NCI-H2029 (cell line): ENCODE data around the gene SYNJ2BP.
"Not testable (repeated sequence)": the region's sequence is repeated elsewhere in the genome, so short reads cannot be mapped to it uniquely, and the experiment has no call there.

Experiments used
- DNase-seq: peaks from one replicate; lab custom pipeline; 2025; lab: John Stamatoyannopoulos, UW

Gene SYNJ2BP, protein sequence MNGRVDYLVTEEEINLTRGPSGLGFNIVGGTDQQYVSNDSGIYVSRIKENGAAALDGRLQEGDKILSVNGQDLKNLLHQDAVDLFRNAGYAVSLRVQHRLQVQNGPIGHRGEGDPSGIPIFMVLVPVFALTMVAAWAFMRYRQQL

DNA sequence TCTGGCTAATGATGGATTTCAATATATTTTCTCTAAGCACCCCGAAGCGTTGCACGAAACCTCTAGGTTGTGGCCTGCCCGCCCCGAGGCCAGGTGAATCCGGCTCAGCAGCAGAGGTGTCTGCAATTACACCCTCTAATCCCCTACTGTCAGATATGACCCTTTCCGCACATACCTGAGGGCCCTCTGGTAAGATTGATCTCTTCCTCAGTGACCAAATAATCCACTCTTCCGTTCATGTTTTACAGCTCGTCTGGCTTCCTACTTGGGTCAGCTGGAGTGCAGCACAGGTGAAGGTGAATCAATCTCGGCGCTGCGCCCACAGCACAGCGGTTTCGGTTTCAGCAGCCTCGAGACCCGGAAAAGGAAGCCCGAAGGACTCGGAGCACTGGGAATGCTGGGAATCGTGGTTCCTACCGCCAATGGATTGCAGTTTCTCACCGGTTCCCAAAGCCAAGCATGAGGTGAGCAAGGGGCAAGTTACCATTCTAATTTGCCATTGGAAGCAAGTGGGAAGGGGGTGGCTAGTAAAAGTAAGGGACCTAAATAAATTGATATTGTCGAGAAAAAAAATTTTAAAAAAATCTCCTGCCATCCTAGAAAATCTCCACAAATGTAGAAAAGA, at the start of gene SYNJ2BP:
Gene SYNJ2BP (minus strand): TSS at position 366 of the 625 bp plus-strand sequence. CDS start 127 bp downstream, at position 239.
- DNase-seq, result peak; percentile 47

DNA sequence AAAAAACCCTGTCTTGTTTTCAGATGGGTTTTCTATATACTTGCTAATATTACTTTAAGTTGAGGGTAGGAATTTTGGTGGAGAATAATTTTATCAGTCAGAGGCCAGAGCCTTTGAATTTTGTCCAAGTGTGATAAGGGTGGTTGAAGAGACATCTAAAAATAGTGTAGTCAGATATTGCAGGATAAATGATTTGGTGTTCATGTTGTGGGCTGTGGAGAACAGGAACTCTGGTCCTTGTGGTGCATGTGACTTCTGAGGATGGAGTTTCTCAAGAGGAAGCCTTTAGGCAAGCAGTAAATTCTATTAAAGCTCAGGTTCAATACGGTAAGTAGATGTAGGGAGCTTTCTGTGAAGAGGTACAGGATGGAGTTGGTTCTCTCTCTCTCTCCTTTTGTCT, 37.8 kb upstream of the SYNJ2BP start:
- no peak for DNase-seq

DNA sequence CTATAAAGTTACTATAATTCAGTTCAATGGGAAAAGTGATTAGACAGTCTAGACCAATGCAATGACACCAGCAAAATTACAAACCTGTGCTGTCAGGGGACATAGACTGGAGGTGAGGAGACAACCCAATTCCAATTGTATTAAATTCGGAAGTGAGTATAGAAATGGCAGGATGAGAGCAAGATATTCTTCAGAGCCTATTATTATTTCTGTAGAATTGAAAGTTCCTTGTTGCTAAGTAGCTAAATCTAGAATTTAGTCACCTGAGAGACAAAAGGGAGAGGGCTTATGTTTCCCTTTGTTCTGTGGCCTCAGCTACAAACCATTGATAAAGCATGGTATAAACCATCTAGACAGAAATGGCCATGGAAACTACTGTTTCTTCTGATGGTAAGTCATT, 35.0 kb upstream of the SYNJ2BP start, which contains the start of gene ADAM21:
Gene ADAM21 (plus strand): TSS at position 301 of the 400 bp plus-strand sequence. CDS start 5,326 bp downstream, outside the sequence.
- DNase-seq, result no peak

DNA sequence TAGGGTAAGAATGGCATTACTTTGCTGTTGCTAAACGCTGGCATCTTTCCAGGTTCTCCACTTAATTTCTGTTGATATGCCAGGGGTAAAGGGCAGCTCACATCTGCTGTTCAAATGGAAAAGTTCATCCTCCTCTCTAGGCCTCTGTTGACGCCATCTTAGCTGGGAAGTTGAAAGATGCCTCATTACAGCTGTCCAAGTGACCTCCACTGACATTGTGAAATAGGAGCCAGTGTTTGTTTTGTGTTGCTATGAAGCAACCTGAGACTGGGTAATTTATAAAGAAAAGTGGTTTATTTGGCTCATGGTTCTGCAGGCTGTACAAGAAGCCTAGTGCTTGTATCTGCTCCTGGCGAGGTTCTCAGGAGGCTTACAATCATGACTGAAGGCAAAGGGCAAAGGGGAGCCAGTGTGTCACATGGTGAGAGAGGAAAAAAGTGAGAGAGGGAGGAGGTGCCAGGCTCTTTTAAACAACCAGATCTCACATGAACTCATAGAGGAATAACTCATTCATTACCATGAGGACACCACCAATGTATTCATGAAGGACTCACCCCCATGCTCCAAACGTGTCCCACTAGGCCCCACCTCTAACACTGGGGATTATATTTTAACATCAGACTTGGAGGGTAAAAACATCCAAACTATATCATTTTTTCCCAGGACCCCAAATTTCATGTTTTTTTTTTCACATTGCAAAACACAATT, 31.9 kb upstream of the SYNJ2BP start:
- no peak for DNase-seq

DNA sequence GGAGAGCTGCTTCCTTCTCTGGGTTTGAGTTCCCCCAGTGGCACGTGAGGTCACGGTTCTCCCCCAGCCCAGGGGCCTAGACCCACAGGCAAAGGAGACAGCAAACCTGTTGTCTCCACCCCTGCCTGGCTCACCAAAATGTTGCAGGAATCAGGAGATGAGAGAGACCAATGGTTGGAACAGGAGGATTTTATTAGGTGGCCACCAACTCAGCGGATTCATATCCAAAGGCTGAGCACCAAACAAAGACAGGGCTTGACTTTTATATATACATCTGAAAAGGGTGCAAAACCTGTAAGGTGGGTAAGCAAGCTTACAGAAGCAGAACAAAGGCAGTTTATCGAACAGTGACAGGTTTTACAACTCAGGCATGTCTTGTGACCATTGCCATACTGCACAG, 25.9 kb upstream of the SYNJ2BP start:
- no peak for DNase-seq

DNA sequence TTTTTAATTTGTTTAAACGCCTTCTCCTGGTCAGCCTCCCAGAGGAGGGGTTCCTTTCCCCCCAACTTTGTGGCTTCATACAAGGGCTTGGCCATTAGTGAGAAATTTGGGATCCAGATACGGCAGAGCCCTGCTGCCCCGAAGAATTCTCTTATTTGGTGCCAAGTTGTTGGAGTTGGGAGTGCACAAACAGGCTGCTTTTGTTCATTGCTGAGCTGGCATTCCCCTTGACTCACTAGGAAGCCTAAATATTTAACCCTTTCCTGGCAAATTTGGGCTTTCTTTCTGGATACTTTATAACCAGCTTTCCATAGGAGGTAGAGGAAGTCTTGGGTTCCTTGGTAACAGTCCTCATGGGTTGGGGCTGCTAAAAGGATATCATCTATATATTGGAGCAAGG, 24.8 kb upstream of the SYNJ2BP start:
- DNase-seq, result no peak

DNA sequence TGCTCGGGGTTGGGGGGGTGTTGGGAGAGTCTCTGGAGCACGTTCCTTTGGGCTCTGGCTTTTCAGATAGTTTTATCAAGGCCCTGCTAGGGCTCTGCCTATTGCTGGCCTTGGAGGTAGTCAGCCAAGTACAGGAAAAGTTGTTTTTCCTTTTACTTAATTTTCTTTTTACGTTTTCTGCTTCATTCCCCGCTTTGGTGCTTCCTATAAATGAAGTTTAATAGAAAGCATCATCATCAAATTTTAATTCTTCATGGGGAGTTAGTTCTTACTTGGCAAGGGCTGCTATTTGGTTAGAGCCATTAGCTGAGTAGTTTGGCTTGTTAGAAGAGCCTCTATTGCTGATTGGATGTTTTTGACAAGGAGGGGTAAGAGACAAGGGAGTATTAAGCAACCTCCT, 20.0 kb upstream of the SYNJ2BP start:
- no peak for DNase-seq

DNA sequence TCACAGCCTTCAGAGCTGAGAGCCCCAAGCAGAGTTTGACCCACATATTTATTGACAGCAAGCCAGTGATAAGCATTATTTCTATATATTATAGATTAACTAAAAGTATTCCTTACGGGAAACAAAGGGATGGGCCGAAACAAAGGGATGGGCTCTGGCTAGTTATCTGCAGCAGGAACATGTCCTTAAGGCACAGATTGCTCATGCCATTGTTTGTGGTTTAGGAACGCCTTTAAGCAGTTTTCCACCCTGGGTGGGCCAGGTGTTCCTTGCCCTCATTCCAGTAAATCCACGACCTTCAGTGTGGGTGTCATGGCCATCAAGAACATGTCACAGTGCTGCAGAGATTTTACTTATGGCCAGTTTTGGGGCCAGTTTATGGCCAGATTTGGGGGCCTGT, 9.7 kb upstream of the SYNJ2BP start:
- DNase-seq, result not testable (repeated sequence)

DNA sequence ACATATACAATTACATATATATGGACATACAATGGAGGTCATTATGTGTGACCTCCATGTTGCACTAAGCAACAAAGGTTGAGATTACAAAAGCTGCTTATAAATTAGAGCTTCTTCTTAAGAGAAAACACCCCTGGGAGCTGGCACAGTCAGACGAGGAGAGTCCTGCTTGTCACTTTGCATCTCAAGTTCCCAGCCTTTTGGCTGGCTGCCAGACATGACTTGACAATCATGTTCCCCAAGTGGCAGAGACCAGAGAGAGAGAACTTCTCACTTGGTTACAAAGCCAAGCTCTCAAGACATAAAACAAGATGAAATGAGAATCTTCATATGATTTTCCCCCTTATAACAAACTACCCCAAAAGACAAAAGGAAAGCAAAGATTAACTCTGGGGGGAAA, 8.5 kb upstream of the SYNJ2BP start:
- no peak for DNase-seq

DNA sequence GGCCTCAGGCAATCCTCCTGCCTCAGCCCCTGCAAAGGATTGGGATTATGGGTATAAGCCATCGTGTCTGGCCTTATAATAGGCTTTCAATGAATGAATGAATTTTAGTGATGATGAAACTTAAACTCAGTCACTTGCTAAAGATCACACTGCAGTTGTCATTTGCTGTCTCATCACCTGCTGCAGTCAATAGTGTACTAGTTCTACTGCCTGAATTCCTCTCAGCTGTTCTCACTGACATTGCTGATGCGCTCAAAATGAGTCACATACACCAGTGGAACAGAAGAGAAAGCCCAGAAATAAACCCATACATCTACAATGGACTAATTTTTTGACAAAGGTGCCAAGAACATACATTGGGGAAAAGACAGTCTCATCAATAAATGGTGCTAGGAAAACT, 5.6 kb upstream of the SYNJ2BP start:
- no peak for DNase-seq

DNA sequence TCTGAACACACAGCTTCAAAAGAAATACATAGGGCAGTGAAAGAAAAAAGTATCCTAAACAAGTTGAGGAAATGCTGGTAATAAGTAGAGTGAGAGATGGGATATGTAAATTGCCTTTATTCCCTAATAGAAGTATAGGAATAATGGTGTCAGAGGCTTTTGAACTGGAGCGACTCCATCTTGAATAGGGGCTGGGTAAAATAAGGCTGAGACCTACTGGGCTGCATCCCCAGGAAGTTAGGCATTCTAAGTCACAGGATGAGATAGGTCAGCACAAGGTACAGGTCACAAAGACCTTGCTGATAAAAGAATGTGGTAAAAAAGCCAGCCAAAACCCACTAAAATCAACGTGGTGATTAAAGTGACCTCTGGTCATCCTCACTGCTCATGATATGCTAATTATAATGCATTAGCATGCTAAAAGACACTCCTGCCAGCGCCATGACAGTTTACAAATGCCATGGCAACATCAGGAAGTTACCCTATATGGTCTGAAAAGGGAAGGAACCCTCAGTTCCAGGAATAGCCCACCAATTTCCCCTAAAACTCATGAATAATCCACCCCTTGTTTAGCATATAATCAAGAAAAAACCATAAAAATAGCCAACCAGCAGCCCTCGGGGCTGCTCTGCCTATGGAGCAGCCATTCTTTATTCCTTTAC, 2.5 kb upstream of the SYNJ2BP start:
- DNase-seq, result not testable (repeated sequence)

DNA sequence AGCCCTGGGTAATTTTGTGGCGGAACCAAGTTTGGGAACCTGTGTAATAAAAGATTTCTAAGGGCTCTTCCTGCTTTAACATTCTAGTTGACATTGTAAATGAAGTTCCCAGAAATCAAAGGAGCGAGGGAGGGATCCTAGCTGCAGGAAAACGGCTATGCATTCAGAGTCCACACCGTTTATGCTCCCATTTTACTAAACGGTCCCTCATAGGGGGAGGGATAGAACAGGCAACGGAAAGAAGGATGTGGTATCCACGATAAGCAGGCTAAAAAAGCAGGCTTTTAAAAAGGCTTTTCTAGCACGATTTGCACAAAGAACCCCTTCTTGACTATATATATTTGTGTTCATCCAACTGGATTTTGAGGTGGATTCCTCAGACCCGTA, 559 bp downstream of the SYNJ2BP start:
- no peak for DNase-seq

DNA sequence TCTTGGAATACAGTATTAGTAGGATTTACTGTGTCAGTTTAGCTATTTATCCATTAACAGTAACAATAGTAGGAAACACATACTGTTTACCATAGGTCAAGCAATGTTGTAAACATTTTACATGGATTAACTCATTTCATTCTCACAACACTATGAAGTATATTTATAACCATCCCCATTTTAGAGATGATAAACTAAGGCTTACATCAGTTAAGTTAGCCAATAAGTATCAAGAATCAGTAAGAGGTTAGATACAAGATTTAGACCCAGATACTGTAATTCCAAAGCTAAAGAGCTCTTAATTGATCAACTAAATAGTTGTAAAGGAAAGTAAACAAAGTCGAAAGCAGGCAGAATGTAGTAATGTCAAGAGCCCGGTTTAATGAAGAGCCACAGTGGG, 1.1 kb downstream of the SYNJ2BP start:
- DNase-seq, result no peak

DNA sequence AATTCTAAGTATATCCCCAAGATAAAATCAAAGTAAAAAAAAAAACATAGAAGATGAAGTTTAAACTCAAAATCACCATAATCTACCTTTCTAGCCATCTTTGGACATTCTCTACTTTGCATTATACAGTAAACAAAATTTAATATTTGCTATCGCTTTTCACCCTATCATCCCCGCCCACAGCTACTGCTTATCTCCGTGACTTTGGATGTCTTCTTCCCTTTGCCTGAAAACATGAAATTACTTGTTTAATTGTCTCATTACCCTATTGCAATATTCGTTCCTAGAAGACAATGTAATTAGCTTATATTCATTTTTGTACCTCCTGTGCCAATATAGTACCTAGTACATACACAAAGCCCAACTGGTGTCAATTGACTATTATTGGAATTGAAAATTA, 9.3 kb downstream of the SYNJ2BP start:
- DNase-seq, result no peak

DNA sequence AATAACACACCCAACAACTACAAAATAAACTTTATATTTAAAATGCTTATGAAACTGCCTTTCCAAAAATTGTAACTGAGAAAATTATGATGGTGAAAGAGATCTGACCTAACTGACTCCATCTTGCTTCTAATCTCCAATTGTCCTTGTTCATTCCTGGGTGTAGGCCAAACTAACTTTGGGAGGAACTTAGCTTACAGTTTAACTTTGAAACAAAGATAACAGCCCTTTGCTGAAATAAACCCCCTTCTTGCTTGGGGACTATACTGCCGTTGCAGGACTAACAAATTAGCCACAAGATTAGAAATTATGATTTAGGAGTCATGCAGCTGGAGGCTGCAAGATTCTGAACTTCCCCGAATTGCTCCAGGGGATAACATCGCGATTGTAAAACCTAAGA, 10.7 kb downstream of the SYNJ2BP start:
- DNase-seq, result not testable (repeated sequence)

DNA sequence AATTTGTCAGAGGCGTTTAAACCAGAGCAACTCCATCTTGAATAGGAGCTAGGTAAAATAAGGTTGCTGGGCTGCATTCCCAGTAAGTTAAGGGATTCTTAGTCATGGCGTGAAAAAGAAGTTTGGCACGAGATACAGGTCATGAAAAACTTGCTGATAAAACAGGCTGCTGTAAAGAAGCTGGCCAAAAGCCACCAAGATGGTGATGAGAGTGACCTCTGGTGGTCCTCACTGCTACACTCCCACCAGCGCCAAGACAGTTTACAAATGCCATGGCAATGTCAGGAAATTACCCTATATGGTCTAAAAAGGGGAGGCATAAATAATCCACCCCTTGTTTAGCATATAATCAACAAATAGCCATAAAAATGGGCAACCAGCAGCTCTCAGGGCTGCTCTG, 13.6 kb downstream of the SYNJ2BP start:
- not testable (repeated sequence) for DNase-seq

DNA sequence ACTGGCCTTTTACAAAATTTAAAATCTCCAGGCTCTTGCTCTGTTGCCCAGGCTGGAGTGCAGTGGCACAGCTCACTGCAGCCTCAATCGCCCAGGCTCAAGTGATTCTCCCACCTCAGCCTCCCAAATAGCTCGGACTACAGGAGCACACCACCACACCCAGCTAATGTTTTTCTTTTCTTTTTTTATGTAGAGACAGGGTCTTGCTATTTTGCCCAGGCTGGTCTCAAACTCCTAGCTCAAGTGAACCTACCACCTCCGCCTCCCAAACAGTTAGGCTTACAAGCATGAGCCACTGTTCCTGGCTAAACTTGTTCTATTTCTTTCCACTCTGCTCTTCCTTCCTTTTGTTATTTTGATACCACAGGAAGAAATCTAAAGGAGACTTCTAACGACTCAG, 15.2 kb downstream of the SYNJ2BP start:
- DNase-seq, result no peak

DNA sequence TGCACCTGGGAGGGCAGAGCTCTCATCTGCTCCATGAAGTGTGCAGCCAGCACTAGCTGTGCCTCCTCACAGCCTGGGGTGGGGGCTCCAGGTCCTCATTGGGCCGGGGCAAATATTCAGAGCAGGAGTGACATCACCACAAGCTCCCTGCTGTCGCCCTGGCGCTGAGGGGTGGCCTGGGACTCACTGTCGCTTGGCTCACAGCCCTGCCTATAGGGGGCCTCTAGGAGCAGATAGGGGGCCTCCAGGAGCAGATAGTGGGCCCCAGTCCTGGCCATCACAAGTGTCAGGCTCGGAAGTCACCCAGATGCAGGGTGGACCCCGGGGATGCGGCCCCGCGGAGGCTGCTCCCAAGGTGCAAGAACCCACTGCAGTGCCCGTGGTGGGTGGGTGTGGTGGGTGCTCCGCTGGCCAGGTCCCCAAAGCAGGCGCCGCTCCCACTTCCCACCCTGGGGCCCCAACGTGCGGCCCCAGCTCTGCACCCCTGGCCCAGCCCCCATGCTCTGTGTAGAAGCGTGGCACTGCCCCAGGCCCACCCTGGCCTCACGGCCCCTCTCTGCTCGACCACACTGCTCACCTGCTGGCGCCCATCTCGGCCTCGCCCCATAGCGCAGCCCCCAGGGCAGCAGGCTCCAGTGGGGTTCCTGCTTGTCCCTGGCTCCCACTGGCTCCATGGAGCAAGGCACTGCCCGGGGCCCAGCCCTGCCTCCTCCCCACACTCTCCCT, 18.0 kb downstream of the SYNJ2BP start:
- DNase-seq, result no peak

DNA sequence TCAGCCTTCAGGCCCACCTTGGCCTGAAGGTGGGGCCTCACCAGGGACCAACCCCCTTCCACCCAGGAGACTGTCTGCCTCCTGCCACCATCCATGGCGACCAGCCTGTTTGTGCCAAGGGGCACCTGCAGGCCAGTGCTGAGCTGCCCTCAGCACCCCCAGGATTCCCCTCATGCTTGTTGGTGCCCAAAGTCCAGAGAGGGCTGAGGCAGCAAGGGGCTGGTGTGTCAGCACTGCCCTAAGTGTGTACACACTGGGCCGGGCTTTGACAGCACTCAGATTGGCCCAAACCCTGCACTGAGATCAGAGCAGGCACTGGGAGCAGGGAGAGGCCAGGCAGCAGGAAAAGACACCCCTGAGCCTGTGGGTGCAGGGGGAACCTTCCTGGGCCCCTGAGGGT, 18.6 kb downstream of the SYNJ2BP start:
- DNase-seq, result no peak

DNA sequence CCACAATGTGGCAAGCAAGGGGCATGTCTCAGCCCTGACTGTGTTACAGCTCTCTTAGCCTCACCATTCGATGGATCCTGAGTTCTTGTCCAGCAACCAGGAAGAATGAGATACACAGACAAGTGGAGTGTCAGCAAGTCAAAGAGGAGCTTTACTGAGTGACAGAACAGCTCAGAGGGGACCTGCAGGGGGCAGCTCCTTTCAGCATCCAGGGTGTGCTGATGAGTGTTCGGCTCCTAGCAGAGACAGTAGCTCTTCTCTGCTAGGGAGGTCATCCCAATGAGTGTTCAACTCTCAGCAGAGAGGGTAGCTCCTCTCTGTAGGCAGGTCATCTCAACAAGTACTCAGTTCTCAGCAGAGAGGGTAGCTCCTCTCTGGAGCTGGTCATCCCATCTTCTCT, 19.1 kb downstream of the SYNJ2BP start:
- no peak for DNase-seq

DNA sequence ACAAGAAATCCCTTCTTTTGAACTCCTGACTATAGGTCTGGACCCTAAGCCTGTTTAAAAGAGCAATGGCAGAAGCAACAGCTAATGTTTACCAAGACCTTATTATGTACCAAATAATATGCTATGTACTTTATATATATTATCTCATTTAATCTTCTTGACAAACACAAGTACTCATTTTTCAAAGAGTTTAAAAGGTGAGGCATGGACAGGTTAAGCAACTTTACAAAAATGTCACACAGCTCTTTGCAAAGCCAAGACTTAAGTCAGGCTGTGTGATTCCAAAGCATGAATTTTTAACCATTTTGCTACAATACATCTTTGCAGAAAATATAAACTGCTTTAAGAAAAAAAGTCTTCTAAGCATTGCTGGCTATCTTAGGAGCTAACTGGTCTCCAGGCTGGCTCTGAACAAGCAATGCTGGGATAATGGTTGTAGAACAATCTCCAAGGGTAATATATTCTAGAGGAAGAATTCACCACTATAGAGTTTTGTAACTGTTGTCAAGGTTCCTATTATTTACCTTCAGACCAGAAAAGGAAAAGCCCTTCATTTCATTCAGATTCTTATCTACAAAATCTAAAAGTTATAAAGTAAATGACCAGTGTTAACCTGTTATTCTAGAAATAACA, 22.1 kb downstream of the SYNJ2BP start:
- no peak for DNase-seq

DNA sequence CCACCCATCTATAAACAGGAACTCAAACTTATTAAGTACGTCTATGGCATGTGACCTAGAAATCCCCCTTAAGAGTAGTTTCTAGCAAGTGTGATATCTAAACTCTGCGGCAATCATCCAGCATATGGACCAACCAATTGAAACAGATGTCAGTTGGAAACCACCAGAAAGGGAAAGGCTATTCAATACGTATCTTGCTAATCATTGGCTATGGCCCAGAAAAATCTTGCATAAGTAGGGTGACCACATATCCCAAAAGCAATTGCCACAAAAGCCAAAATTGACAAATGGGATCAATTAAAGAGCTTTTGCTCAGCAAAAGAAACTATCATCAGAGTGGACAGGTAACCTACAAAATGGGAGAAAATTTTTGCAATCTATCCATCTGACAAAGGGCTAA, 24.2 kb downstream of the SYNJ2BP start:
- DNase-seq, result no peak
